K562 (cell line): ENCODE results near the gene CYP2A6. TPM values are rescaled to one million over a fixed set of nuclear protein-coding genes. Genes with fewer than 3 reads are reported as not detected.

Experiments used
- BCL6 ChIP-seq: fragments of 250-450 bp; sonication (Bioruptor Pico); IDR thresholded peaks from 2 replicates; pipeline ENCODE4 v1.4.0; 2020
- CBFA2T3 ChIP-seq: fragments of 450-650 bp; IDR thresholded peaks from 2 replicates; pipeline ENCODE4 v1.6.1; 2017
- EGR1 ChIP-seq: fragments of 450-650 bp; conservative IDR thresholded peaks from 2 replicates; pipeline ENCODE4 v1.6.1; 2017; ENCODE audit warnings: mild to moderate bottlenecking
- IFI16 ChIP-seq: fragments of 250-450 bp; sonication (Bioruptor Pico); IDR thresholded peaks from 2 replicates; pipeline ENCODE4 v2.1.2; 2022; ENCODE audit warnings: mild to moderate bottlenecking, inconsistent platforms
- LCOR ChIP-seq: sonication (generic); formaldehyde crosslinking; IDR thresholded peaks from 2 replicates; pipeline ENCODE4 v1.8.0; 2022; ENCODE audit warnings: mild to moderate bottlenecking, missing genetic modification reagents
- RAD21 ChIP-seq, 2 experiments: fragments of 250-450 bp in 1 of 2; fragments of 450-650 bp in 1 of 2; sonication (Bioruptor Pico) in 1 of 2; formaldehyde crosslinking in 1 of 2; IDR thresholded peaks in 1 of 2; conservative IDR thresholded peaks in 1 of 2; 2 replicates each; pipeline versions ENCODE4 v1.4.0 to v1.8.0; 2020 to 2022; ENCODE audit warnings: mild to moderate bottlenecking in 2 of 2, moderate library complexity in 1 of 2
- RHOXF2B ChIP-seq: fragments of 250-450 bp; sonication (Bioruptor Pico); conservative IDR thresholded peaks from 2 replicates; pipeline ENCODE4 v1.5.1; 2021
- SLC30A9 ChIP-seq: fragments of 250-450 bp; sonication (Bioruptor Pico); IDR thresholded peaks from 2 replicates; pipeline ENCODE4 v1.8.0; 2022; ENCODE audit warnings: mild to moderate bottlenecking, moderate library complexity
- TCF15 ChIP-seq: fragments of 250-450 bp; sonication (Bioruptor Pico); IDR thresholded peaks from 2 replicates; pipeline ENCODE4 v1.8.0; 2022; ENCODE audit warnings: moderate library complexity, mild to moderate bottlenecking, inconsistent platforms
- U2AF1 ChIP-seq: fragments of 200-400 bp; formaldehyde crosslinking; optimal IDR thresholded peaks from 2 replicates; pipeline ENCODE3; 2017; ENCODE audit warnings: mild to moderate bottlenecking, low read depth, low read length, moderate library complexity
- U2AF2 ChIP-seq: fragments of 200-400 bp; formaldehyde crosslinking; optimal IDR thresholded peaks from 2 replicates; pipeline ENCODE3; 2017; ENCODE audit warnings: low read depth, mild to moderate bottlenecking, low read length
- USF2 ChIP-seq: sonication (generic); formaldehyde crosslinking; IDR thresholded peaks from 2 replicates; pipeline ENCODE4 v1.5.0; 2020; ENCODE audit warnings: missing genetic modification reagents
- polyA plus RNA-seq, 8 experiments: library from polyadenylated mRNA; depleted of rRNA in 4 of 8; stranded (reverse) in 5 of 8; unstranded in 3 of 8; fragments of >200 nt; fragmentation: Nextera tagmentation in 2 of 8; fragmentation: Illumina TruSeq in 1 of 8; extraction: Ambion mirVana in 2 of 8; extraction: Trizol in 1 of 8; gene quantifications; 2 replicates each; pipeline versions ENCODE4 v1.2.1 to v1.2.3, GENCODE V29; 2011 to 2014; ENCODE audit warnings: inconsistent platforms in 1 of 8, missing spikeins in 1 of 8
- total RNA-seq, 7 experiments: library from RNA; depleted of rRNA in 6 of 7; stranded (reverse); fragments of >200 nt in 6 of 7; fragmentation: Illumina TruSeq in 2 of 7; extraction: Trizol in 2 of 7; gene quantifications; 2 replicates each; pipeline versions ENCODE4 v1.2.1 to v1.2.3, GENCODE V29; 2011 to 2021; ENCODE audit warnings: low replicate concordance in 1 of 7
- TF ChIP-seq, protein P1 (sequence below), 2 experiments: fragments of 450-650 bp in 1 of 2; sonication (generic) in 1 of 2; formaldehyde crosslinking in 1 of 2; IDR thresholded peaks; 2 replicates each; pipeline versions ENCODE4 v1.7.1 to v1.9.0; 2016 to 2022; ENCODE audit warnings: inconsistent platforms in 1 of 2, mild to moderate bottlenecking in 1 of 2, missing genetic modification reagents in 1 of 2
- TF ChIP-seq, protein P2 (sequence below): fragments of 450-650 bp; formaldehyde crosslinking; IDR thresholded peaks from 2 replicates; pipeline ENCODE4 v1.4.0; 2020; ENCODE audit warnings: mild to moderate bottlenecking
- TF ChIP-seq, protein P3 (sequence below): fragments of 450-650 bp; formaldehyde crosslinking; IDR thresholded peaks from 2 replicates; pipeline ENCODE4 v1.4.0; 2020; ENCODE audit warnings: mild to moderate bottlenecking, moderate library complexity

The CYP2A6 gene
- total and polyA plus RNA-seq, 9 of the 15 experiments (the other 6 are each of a cell fraction or from before 2014, with no cell fraction given): 0.31 TPM; not detected in 8

DNA sequence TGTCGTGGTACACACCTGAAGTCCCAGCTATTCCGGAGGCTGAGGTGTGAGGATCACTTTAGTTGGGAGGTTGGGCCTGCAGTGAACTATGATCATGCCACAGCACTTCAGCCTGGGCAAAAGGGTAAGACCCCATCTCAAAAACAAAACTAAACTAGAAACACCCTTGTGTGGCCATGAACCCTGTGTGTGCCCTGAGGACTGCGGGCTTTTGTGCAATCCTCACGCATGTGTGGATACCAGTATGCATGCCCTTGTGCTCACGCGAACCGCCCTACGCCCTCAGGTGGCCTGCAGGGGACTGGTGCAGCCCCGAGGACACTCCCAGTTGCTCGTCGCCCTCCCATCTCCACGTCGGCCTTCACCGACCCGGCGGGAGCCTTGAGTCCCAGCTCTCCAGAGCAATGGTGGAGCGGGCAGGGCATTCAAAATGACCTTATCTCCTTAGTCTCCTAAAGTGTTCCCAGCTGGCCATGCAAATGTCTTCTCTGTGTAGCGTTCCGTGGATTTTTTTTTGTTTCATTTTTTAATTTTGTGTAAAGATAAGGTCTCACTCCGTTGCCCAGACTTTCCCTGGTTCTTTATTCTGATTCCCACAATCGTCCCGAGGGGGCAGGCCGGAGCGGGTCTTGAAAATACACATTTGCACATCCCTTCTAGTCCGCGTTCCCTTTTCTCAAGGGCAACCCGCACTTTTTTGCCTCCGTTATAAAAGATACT, 52.1 kb downstream of the CYP2A6 start (continued):
- TF ChIP-seq, protein P1, sequence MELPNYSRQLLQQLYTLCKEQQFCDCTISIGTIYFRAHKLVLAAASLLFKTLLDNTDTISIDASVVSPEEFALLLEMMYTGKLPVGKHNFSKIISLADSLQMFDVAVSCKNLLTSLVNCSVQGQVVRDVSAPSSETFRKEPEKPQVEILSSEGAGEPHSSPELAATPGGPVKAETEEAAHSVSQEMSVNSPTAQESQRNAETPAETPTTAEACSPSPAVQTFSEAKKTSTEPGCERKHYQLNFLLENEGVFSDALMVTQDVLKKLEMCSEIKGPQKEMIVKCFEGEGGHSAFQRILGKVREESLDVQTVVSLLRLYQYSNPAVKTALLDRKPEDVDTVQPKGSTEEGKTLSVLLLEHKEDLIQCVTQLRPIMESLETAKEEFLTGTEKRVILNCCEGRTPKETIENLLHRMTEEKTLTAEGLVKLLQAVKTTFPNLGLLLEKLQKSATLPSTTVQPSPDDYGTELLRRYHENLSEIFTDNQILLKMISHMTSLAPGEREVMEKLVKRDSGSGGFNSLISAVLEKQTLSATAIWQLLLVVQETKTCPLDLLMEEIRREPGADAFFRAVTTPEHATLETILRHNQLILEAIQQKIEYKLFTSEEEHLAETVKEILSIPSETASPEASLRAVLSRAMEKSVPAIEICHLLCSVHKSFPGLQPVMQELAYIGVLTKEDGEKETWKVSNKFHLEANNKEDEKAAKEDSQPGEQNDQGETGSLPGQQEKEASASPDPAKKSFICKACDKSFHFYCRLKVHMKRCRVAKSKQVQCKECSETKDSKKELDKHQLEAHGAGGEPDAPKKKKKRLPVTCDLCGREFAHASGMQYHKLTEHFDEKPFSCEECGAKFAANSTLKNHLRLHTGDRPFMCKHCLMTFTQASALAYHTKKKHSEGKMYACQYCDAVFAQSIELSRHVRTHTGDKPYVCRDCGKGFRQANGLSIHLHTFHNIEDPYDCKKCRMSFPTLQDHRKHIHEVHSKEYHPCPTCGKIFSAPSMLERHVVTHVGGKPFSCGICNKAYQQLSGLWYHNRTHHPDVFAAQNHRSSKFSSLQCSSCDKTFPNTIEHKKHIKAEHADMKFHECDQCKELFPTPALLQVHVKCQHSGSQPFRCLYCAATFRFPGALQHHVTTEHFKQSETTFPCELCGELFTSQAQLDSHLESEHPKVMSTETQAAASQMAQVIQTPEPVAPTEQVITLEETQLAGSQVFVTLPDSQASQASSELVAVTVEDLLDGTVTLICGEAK (IDR thresholded peaks at IDR 0.05): peak; percentile 42; the same call in 1 of the 2 replicates
- TF ChIP-seq, protein P1 (CRISPR knock-in tag; IDR thresholded peaks at IDR 0.05): no peak
- TF ChIP-seq TCF15 (CRISPR knock-in tag) (no peak), RHOXF2B (CRISPR knock-in tag) (no peak), CBFA2T3 (no peak), USF2 (CRISPR knock-in tag) (no peak), IFI16 (CRISPR knock-in tag) (no peak), U2AF1 (no peak), U2AF2 (no peak), LCOR (CRISPR knock-in tag) (no peak), RAD21 (CRISPR knock-in tag; conservative IDR thresholded peaks at IDR 0.05 in 1 of 2, IDR thresholded peaks at IDR 0.05 in 1 of 2) (peak; percentile 17 to 24; a peak in 2 of 4 replicates), BCL6 (CRISPR knock-in tag) (no peak), EGR1 (no peak), SLC30A9 (CRISPR knock-in tag) (no peak)
- TF ChIP-seq, protein P2, sequence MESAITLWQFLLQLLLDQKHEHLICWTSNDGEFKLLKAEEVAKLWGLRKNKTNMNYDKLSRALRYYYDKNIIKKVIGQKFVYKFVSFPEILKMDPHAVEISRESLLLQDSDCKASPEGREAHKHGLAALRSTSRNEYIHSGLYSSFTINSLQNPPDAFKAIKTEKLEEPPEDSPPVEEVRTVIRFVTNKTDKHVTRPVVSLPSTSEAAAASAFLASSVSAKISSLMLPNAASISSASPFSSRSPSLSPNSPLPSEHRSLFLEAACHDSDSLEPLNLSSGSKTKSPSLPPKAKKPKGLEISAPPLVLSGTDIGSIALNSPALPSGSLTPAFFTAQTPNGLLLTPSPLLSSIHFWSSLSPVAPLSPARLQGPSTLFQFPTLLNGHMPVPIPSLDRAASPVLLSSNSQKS (CRISPR knock-in tag): no peak
- TF ChIP-seq, protein P3, sequence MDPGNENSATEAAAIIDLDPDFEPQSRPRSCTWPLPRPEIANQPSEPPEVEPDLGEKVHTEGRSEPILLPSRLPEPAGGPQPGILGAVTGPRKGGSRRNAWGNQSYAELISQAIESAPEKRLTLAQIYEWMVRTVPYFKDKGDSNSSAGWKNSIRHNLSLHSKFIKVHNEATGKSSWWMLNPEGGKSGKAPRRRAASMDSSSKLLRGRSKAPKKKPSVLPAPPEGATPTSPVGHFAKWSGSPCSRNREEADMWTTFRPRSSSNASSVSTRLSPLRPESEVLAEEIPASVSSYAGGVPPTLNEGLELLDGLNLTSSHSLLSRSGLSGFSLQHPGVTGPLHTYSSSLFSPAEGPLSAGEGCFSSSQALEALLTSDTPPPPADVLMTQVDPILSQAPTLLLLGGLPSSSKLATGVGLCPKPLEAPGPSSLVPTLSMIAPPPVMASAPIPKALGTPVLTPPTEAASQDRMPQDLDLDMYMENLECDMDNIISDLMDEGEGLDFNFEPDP (CRISPR knock-in tag): no peak
